ENCODE measurements around the gene LPP.

The LPP gene

GRCh38 chr3:188818282-188818681 is 664.3 kb downstream of the LPP start:
- no peak overlapping the region for H2AFZ ChIP-seq (ENCODE audit: low read depth, low read length)
- no peak overlapping the region for H3K27ac ChIP-seq (ENCODE audit: low read length)
- no peaks in the 10 kb centered on the region for H3K36me3 ChIP-seq (ENCODE audit: insufficient read depth, low read length)
- ATAC-seq (ENCODE audit: insufficient read depth, low read depth) (no peak), DNase-seq (no peak)
- no peaks in the 10 kb centered on the region for H3K4me1 ChIP-seq (ENCODE audit: insufficient read depth, low read length)
- H3K79me2 ChIP-seq (ENCODE audit: insufficient read depth, low read length): no peaks in the 10 kb centered on the region
- H4K20me1 ChIP-seq (ENCODE audit: insufficient read depth, low read length): no peaks in the 10 kb centered on the region
- no peaks in the 10 kb centered on the region for H3K27me3 ChIP-seq (ENCODE audit: insufficient read depth, low read length, poor library complexity)
- no peak overlapping the region for H3K4me2 ChIP-seq (ENCODE audit: insufficient read depth, low read length)
- TF ChIP-seq CTCF (IDR thresholded peaks at IDR 0.05; ENCODE audit: borderline replicate concordance, extremely low read depth, low read length, poor library complexity, severe bottlenecking) (no peak), EZH2 (IDR thresholded peaks at IDR 0.05; ENCODE audit: borderline replicate concordance, low read depth, low read length, severe bottlenecking) (no peak)
- no peak overlapping the region for H3K9ac ChIP-seq (ENCODE audit: low read depth, low read length)
- no peak overlapping the region for H3K4me3 ChIP-seq (ENCODE audit: low read depth in 1 of 2, low read length in 2 of 2)
- H3K9me3 ChIP-seq (ENCODE audit: insufficient read depth, low read length, severe bottlenecking): no peaks in the 10 kb centered on the region

- TF ChIP-seq EZH2 (IDR thresholded peaks at IDR 0.05; ENCODE audit: borderline replicate concordance, low read depth, low read length, severe bottlenecking) (no peak), CTCF (IDR thresholded peaks at IDR 0.05; ENCODE audit: borderline replicate concordance, extremely low read depth, low read length, poor library complexity, severe bottlenecking) (no peak)
- H3K27ac ChIP-seq (ENCODE audit: low read length): no peak overlapping the region
- H3K36me3 ChIP-seq (ENCODE audit: insufficient read depth, low read length): no peaks in the 10 kb centered on the region
- no peaks in the 10 kb centered on the region for H3K9me3 ChIP-seq (ENCODE audit: insufficient read depth, low read length, severe bottlenecking)
- ATAC-seq (ENCODE audit: insufficient read depth, low read depth): no peak
- no peaks in the 10 kb centered on the region for H4K20me1 ChIP-seq (ENCODE audit: insufficient read depth, low read length)
- no peaks in the 10 kb centered on the region for H3K79me2 ChIP-seq (ENCODE audit: insufficient read depth, low read length)
- DNase-seq: no peak
- no peak overlapping the region for H3K4me2 ChIP-seq (ENCODE audit: insufficient read depth, low read length)
- H3K27me3 ChIP-seq (ENCODE audit: insufficient read depth, low read length, poor library complexity): no peaks in the 10 kb centered on the region
- no peak overlapping the region for H3K4me3 ChIP-seq (ENCODE audit: low read depth in 1 of 2, low read length in 2 of 2)
- no peaks in the 10 kb centered on the region for H3K4me1 ChIP-seq (ENCODE audit: insufficient read depth, low read length)
- no peak overlapping the region for H2AFZ ChIP-seq (ENCODE audit: low read depth, low read length)
- no peak overlapping the region for H3K9ac ChIP-seq (ENCODE audit: low read depth, low read length)
Observed at GRCh38 chr3:188819939-188820338, 666.0 kb downstream of the LPP start.

- Histone ChIP-seq H3K9ac (ENCODE audit: low read depth, low read length) (no peak overlapping the region), H3K36me3 (ENCODE audit: insufficient read depth, low read length) (no peaks in the 10 kb centered on the region), H3K4me2 (ENCODE audit: insufficient read depth, low read length) (no peak overlapping the region), H3K79me2 (ENCODE audit: insufficient read depth, low read length) (no peaks in the 10 kb centered on the region), H4K20me1 (ENCODE audit: insufficient read depth, low read length) (no peaks in the 10 kb centered on the region), H3K9me3 (ENCODE audit: insufficient read depth, low read length, severe bottlenecking) (no peaks in the 10 kb centered on the region), H3K4me3 (ENCODE audit: low read depth in 1 of 2, low read length in 2 of 2) (no peak overlapping the region), H3K4me1 (ENCODE audit: insufficient read depth, low read length) (no peaks in the 10 kb centered on the region), H3K27ac (ENCODE audit: low read length) (no peak overlapping the region), H2AFZ (ENCODE audit: low read depth, low read length) (no peak overlapping the region), H3K27me3 (ENCODE audit: insufficient read depth, low read length, poor library complexity) (no peaks in the 10 kb centered on the region)
- DNase-seq: no peak
- TF ChIP-seq EZH2 (IDR thresholded peaks at IDR 0.05; ENCODE audit: borderline replicate concordance, low read depth, low read length, severe bottlenecking) (no peak), CTCF (IDR thresholded peaks at IDR 0.05; ENCODE audit: borderline replicate concordance, extremely low read depth, low read length, poor library complexity, severe bottlenecking) (no peak)
- no peak for ATAC-seq (ENCODE audit: insufficient read depth, low read depth)
Observed at GRCh38 chr3:188822004-188822403, 668.0 kb downstream of the LPP start.

GRCh38 chr3:188822411-188822810 is 668.5 kb downstream of the LPP start:
- Histone ChIP-seq H3K4me1 (ENCODE audit: insufficient read depth, low read length) (no peaks in the 10 kb centered on the region), H3K9me3 (ENCODE audit: insufficient read depth, low read length, severe bottlenecking) (no peaks in the 10 kb centered on the region), H4K20me1 (ENCODE audit: insufficient read depth, low read length) (no peaks in the 10 kb centered on the region), H3K9ac (ENCODE audit: low read depth, low read length) (no peak overlapping the region), H3K27me3 (ENCODE audit: insufficient read depth, low read length, poor library complexity) (no peaks in the 10 kb centered on the region), H2AFZ (ENCODE audit: low read depth, low read length) (no peak overlapping the region), H3K79me2 (ENCODE audit: insufficient read depth, low read length) (no peaks in the 10 kb centered on the region), H3K4me2 (ENCODE audit: insufficient read depth, low read length) (no peak overlapping the region), H3K36me3 (ENCODE audit: insufficient read depth, low read length) (no peaks in the 10 kb centered on the region), H3K4me3 (ENCODE audit: low read depth in 1 of 2, low read length in 2 of 2) (no peak overlapping the region), H3K27ac (ENCODE audit: low read length) (no peak overlapping the region)
- DNase-seq (no peak), ATAC-seq (ENCODE audit: insufficient read depth, low read depth) (no peak)
- TF ChIP-seq EZH2 (IDR thresholded peaks at IDR 0.05; ENCODE audit: borderline replicate concordance, low read depth, low read length, severe bottlenecking): no peak
- TF ChIP-seq CTCF (IDR thresholded peaks at IDR 0.05; ENCODE audit: borderline replicate concordance, extremely low read depth, low read length, poor library complexity, severe bottlenecking): no peak

Measured in DND-41 (cell line).